CD4-positive, alpha-beta T cell (primary cell): ENCODE measurements around the gene IL36A. TPM values are rescaled to one million over a fixed set of nuclear protein-coding genes. Genes with fewer than 3 reads are reported as not detected.

Experiments used
- ATAC-seq: fragments of 200-7000 bp; cut with Tn5 transposase; one replicate; pipeline ENCODE4 v1.10.0; 2022; ENCODE audit warnings: mild to moderate bottlenecking; ENCODE audit not compliant: poor library complexity
- CTCF ChIA-PET: fragments of 350-600 bp; sonication (Branson Sonifier 250); formaldehyde crosslinking; loops from one replicate; lab custom pipeline; 2021; ENCODE audit warnings: antibody characterized with exemption, inconsistent platforms; lab: Charles Lee
- POLR2A ChIA-PET: fragments of 350-600 bp; sonication (Branson Sonifier 250); formaldehyde crosslinking; loops from one replicate; lab custom pipeline; 2021; ENCODE audit warnings: antibody characterized with exemption, inconsistent platforms; lab: Charles Lee
- DNase-seq, 14 experiments: peaks; one replicate each; pipeline ENCODE4 v3.0.0-alpha.2; 2013 to 2020; ENCODE audit warnings: mixed read lengths in 2 of 14
- H3K27ac ChIP-seq, 2 donors: one replicate each; pipeline versions ENCODE4 v1.5.1 to v1.7.0; 2013; ENCODE audit warnings: low read length in 2 of 2, low read depth in 1 of 2, mild to moderate bottlenecking in 1 of 2
- H3K27me3 ChIP-seq, 2 experiments: 1 replicate in 1 of 2; 2 replicates in 1 of 2; pipeline versions ENCODE4 v1.6.1 to v1.7.0; 2013; ENCODE audit warnings: low read length in 2 of 2, control low read depth in 1 of 2, mild to moderate bottlenecking in 1 of 2, moderate library complexity in 1 of 2; ENCODE audit not compliant: insufficient read depth in 2 of 2, control insufficient read depth in 1 of 2
- H3K36me3 ChIP-seq: one replicate; pipeline ENCODE4 v1.6.1; 2013; ENCODE audit warnings: low read length, control low read depth; ENCODE audit not compliant: insufficient read depth
- H3K4me1 ChIP-seq: one replicate; pipeline ENCODE4 v1.6.1; 2013; ENCODE audit warnings: low read length, control low read depth; ENCODE audit not compliant: insufficient read depth
- H3K4me3 ChIP-seq: one replicate; pipeline ENCODE4 v1.5.1; 2013; ENCODE audit warnings: mild to moderate bottlenecking, low read length, moderate library complexity
- H3K9me3 ChIP-seq, 2 experiments: 1 replicate in 1 of 2; 2 replicates in 1 of 2; pipeline versions ENCODE4 v1.6.1 to v1.7.0; 2013; ENCODE audit warnings: low read length in 2 of 2, mild to moderate bottlenecking in 2 of 2, control low read depth in 1 of 2, moderate library complexity in 1 of 2; ENCODE audit not compliant: control insufficient read depth in 1 of 2, insufficient read depth in 1 of 2
- H3K27ac Mint-ChIP-seq: one replicate; pipeline ENCODE4 v1.8.0; 2020; ENCODE audit warnings: mixed read lengths
- H3K27me3 Mint-ChIP-seq: one replicate; pipeline ENCODE4 v1.8.0; 2021; ENCODE audit warnings: mixed read lengths
- H3K36me3 Mint-ChIP-seq: one replicate; pipeline ENCODE4 v1.8.0; 2021; ENCODE audit warnings: low read depth, mixed read lengths
- H3K4me1 Mint-ChIP-seq: one replicate; pipeline ENCODE4 v1.8.0; 2021; ENCODE audit warnings: low read depth, mixed read lengths
- H3K4me3 Mint-ChIP-seq: one replicate; pipeline ENCODE4 v1.8.0; 2020; ENCODE audit warnings: mild to moderate bottlenecking, mixed read lengths
- H3K9me3 Mint-ChIP-seq: one replicate; pipeline ENCODE4 v1.8.0; 2020; ENCODE audit warnings: mixed read lengths
- CTCF ChIP-seq: fragments of 200-600 bp; IDR thresholded peaks from one replicate; pipeline ENCODE4 v1.8.0; 2022; ENCODE audit warnings: antibody characterized with exemption, mild to moderate bottlenecking
- intact Hi-C, 2 experiments: fragments of 100-400 bp; cut with DNase I in 1 of 2; cut with micrococcal nuclease in 1 of 2; formaldehyde crosslinking; loops; one replicate each; pipeline versions ENCODE4 v1.15.1 to v1.9.0; 2023 to 2025; cut with DNase I, micrococcal nuclease
- total RNA-seq, 174 experiments: library from RNA in 2 of 174; stranded (reverse) in 2 of 174; gene quantifications; one replicate each; pipeline ENCODE4 v1.2.3 and lab custom pipeline; 2021 to 2026

IL36A gene
- total RNA-seq, 2 experiments from 2014 or later: 0.47 TPM; not detected in 1

- Mint-ChIP-seq H3K4me3 (no peak overlapping the region), H3K36me3 (no peaks in the 10 kb centered on the region), H3K27ac (no peak overlapping the region), H3K9me3 (no peaks in the 10 kb centered on the region), H3K27me3 (no peaks in the 10 kb centered on the region), H3K4me1 (no peaks in the 10 kb centered on the region)
- ChIA-PET POLR2A (no interaction called here), CTCF (no interaction called here)
- intact Hi-C loops: no loop called here
- TF ChIP-seq CTCF: no peak
- Histone ChIP-seq H3K4me1 (no peaks in the 10 kb centered on the region), H3K36me3 (no peaks in the 10 kb centered on the region), H3K27me3 (no peaks in the 10 kb centered on the region), H3K27ac (no peak overlapping the region), H3K9me3 (no peaks in the 10 kb centered on the region), H3K4me3 (no peak overlapping the region)
- ATAC-seq (no peak), DNase-seq (no peak)
These were observed 36.6 kb downstream of the IL36A start for GRCh38 chr2:113041871-113042270.

GRCh38 chr2:113046465-113046864, 41.2 kb downstream of the IL36A start:
- H3K9me3 Mint-ChIP-seq: no peaks in the 10 kb centered on the region
- peaks cover 0 to 8% of the 10 kb centered on the region in 2 experiments for H3K9me3 ChIP-seq
- POLR2A ChIA-PET: no interaction called here

GRCh38 chr2:113050921-113051895, 45.9 kb downstream of the IL36A start:
- DNase-seq (no peak), ATAC-seq (no peak)
- ChIA-PET CTCF (no interaction called here), POLR2A (no interaction called here)
- Histone ChIP-seq H3K36me3 (no peaks in the 10 kb centered on the region), H3K4me1 (no peaks in the 10 kb centered on the region), H3K27me3 (no peaks in the 10 kb centered on the region), H3K4me3 (no peak overlapping the region), H3K27ac (no peak overlapping the region), H3K9me3 (peaks cover 4 to 8% of the 10 kb centered on the region in 2 experiments)
- intact Hi-C loops: loop anchor here in 1 of 2 experiments (2.0 kb wide), 1 partner anchor 78 kb away; no protein-coding TSS in a partner anchor
- Mint-ChIP-seq H3K27ac (no peak overlapping the region), H3K4me1 (no peaks in the 10 kb centered on the region), H3K9me3 (peaks cover 8% of the 10 kb centered on the region), H3K27me3 (no peaks in the 10 kb centered on the region), H3K36me3 (peaks cover 3% of the 10 kb centered on the region), H3K4me3 (no peak overlapping the region)
- no peak for TF ChIP-seq CTCF

More at GRCh38 chr2:113046465-113046864, 41.2 kb downstream of the IL36A start:
- Histone ChIP-seq H3K36me3 (no peaks in the 10 kb centered on the region), H3K27ac (no peak overlapping the region), H3K4me1 (no peaks in the 10 kb centered on the region), H3K4me3 (no peak overlapping the region), H3K27me3 (no peaks in the 10 kb centered on the region)
- Mint-ChIP-seq H3K27ac (no peak overlapping the region), H3K36me3 (no peaks in the 10 kb centered on the region), H3K4me3 (no peak overlapping the region), H3K27me3 (no peaks in the 10 kb centered on the region), H3K4me1 (no peaks in the 10 kb centered on the region)
- DNase-seq (no peak), ATAC-seq (no peak)
- CTCF ChIA-PET: no interaction called here
- TF ChIP-seq CTCF: no peak
- intact Hi-C loops: no loop called here
